ENCODE data around the gene NLRP2B. TPM values are rescaled to one million over a fixed set of nuclear protein-coding genes. Genes with fewer than 3 reads are reported as not detected.
A peak's percentile ranks its signal among the peaks of the same experiment; 100 is the strongest.

Gene NLRP2B
- total RNA-seq, 1 donor from 2014 or later: not detected

DNA sequence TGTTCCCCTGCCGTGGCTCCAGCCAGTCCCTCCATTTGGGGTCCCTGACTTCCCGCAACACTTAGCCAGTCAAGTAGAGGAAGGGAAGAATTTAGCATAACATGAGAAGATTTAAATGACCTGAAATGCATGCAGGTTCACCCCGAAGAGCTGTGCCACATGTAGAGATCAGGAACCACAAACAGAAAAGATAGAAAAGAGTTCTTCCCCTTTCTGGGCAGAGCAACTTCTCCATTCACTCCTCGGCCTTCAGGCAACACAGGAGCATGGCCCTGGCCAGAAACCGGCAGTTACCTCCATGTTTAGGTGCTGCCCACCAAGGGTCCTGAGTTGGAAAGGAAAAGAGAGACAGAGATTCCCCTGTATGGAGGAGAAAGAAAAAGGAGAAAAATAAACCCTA lies 5.2 kb downstream of the NLRP2B start:
- H2AFZ ChIP-seq (ENCODE audit: low read depth, low read length): no peak overlapping the region
- Mint-ChIP-seq H3K4me1 (ENCODE audit: low read depth, unreplicated experiment) (no peaks in the 10 kb centered on the region), H3K36me3 (ENCODE audit: low read depth, unreplicated experiment) (no peaks in the 10 kb centered on the region), H3K4me3 (ENCODE audit: unreplicated experiment) (no peak overlapping the region), H3K27ac (ENCODE audit: unreplicated experiment) (no peak overlapping the region), H3K9me3 (ENCODE audit: unreplicated experiment) (peaks cover 5% of the 10 kb centered on the region), H3K27me3 (ENCODE audit: low read depth, unreplicated experiment) (peaks cover 2% of the 10 kb centered on the region)
- no peak overlapping the region for H3K9ac ChIP-seq (ENCODE audit: low read length)
- DNase-seq (ENCODE audit: low read depth) (no peak), FAIRE-seq (no peak)
- H3K27me3 ChIP-seq (ENCODE audit: insufficient read depth, low read length): no peaks in the 10 kb centered on the region
- no peaks in the 10 kb centered on the region for H4K20me1 ChIP-seq (ENCODE audit: insufficient read depth, low read length)
- H3K36me3 ChIP-seq (ENCODE audit: insufficient read depth, low read length): no peaks in the 10 kb centered on the region
- no peak overlapping the region for H3K27ac ChIP-seq (ENCODE audit: low read depth, low read length)
- H3K4me1 ChIP-seq (ENCODE audit: insufficient read depth, low read length): no peaks in the 10 kb centered on the region
- H3K79me2 ChIP-seq (ENCODE audit: insufficient read depth, low read length): no peaks in the 10 kb centered on the region
- H3K4me2 ChIP-seq (ENCODE audit: low read length): no peak overlapping the region
- H3K4me3 ChIP-seq (ENCODE audit: insufficient read depth, low read depth, low read length): no peak overlapping the region
- no peaks in the 10 kb centered on the region for H3K9me3 ChIP-seq (ENCODE audit: insufficient read depth, low read depth, low read length)
- TF ChIP-seq EZH2 (IDR thresholded peaks at IDR 0.05; ENCODE audit: insufficient read depth, low read length): no peak
- TF ChIP-seq, protein P1, sequence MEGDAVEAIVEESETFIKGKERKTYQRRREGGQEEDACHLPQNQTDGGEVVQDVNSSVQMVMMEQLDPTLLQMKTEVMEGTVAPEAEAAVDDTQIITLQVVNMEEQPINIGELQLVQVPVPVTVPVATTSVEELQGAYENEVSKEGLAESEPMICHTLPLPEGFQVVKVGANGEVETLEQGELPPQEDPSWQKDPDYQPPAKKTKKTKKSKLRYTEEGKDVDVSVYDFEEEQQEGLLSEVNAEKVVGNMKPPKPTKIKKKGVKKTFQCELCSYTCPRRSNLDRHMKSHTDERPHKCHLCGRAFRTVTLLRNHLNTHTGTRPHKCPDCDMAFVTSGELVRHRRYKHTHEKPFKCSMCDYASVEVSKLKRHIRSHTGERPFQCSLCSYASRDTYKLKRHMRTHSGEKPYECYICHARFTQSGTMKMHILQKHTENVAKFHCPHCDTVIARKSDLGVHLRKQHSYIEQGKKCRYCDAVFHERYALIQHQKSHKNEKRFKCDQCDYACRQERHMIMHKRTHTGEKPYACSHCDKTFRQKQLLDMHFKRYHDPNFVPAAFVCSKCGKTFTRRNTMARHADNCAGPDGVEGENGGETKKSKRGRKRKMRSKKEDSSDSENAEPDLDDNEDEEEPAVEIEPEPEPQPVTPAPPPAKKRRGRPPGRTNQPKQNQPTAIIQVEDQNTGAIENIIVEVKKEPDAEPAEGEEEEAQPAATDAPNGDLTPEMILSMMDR (IDR thresholded peaks at IDR 0.05; ENCODE audit: insufficient read depth, low read depth, low read length): no peak

DNA sequence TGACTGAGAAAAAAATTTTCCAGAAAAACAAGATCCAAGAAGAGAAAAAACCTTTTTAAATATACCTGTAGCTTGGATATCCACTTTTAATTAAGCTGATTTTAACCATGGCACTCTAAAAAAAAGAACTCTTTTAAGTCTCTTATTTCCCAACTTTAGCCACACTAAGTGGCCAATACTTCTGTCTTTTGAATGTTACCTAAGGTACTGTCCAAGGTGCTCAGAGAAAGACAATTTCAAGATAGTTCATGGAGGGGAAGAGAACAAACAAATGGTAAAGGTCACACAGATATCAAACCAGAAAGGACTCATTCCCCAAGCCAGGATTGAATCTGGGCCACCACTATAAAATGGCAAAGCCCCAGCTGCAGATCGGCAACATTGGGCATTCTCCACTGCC lies 10.1 kb downstream of the NLRP2B start:
- no peak overlapping the region for H2AFZ ChIP-seq (ENCODE audit: low read depth, low read length)
- H3K9me3 ChIP-seq (ENCODE audit: insufficient read depth, low read depth, low read length): no peaks in the 10 kb centered on the region
- Mint-ChIP-seq H3K36me3 (ENCODE audit: low read depth, unreplicated experiment) (no peaks in the 10 kb centered on the region), H3K27me3 (ENCODE audit: low read depth, unreplicated experiment) (no peaks in the 10 kb centered on the region), H3K9me3 (ENCODE audit: unreplicated experiment) (peaks cover 5% of the 10 kb centered on the region), H3K4me3 (ENCODE audit: unreplicated experiment) (no peak overlapping the region), H3K27ac (ENCODE audit: unreplicated experiment) (no peak overlapping the region), H3K4me1 (ENCODE audit: low read depth, unreplicated experiment) (no peaks in the 10 kb centered on the region)
- H3K79me2 ChIP-seq (ENCODE audit: insufficient read depth, low read length): no peaks in the 10 kb centered on the region
- H3K4me3 ChIP-seq (ENCODE audit: insufficient read depth, low read depth, low read length): no peak overlapping the region
- H3K4me2 ChIP-seq (ENCODE audit: low read length): no peak overlapping the region
- FAIRE-seq: peak; percentile 77
- no peak overlapping the region for H3K9ac ChIP-seq (ENCODE audit: low read length)
- no peaks in the 10 kb centered on the region for H4K20me1 ChIP-seq (ENCODE audit: insufficient read depth, low read length)
- DNase-seq (ENCODE audit: low read depth): no peak
- H3K4me1 ChIP-seq (ENCODE audit: insufficient read depth, low read length): no peaks in the 10 kb centered on the region
- TF ChIP-seq, protein P1 (IDR thresholded peaks at IDR 0.05; ENCODE audit: insufficient read depth, low read depth, low read length): no peak
- TF ChIP-seq EZH2 (IDR thresholded peaks at IDR 0.05; ENCODE audit: insufficient read depth, low read length): no peak
- no peaks in the 10 kb centered on the region for H3K36me3 ChIP-seq (ENCODE audit: insufficient read depth, low read length)
- H3K27ac ChIP-seq (ENCODE audit: low read depth, low read length): no peak overlapping the region
- no peaks in the 10 kb centered on the region for H3K27me3 ChIP-seq (ENCODE audit: insufficient read depth, low read length)

DNA sequence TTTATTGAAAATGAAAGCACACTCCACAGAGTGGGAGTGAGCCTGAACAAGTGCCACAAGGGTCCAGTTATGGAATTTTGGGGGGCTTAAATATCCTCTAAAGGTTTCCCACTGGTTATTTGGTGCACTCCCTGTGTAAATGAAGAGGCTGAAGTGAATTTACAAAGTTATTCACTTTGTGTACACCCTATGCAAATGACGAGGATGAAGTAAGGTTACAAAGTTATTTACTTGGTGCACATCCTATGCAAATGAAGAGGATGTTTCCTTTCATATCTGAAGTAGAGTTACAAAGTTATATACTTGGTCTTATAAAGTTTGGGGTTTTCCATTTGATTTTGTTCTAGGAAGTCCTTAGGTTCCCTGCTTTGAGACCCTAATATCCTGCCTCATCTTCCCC lies 13.1 kb downstream of the NLRP2B start:
- FAIRE-seq: peak; percentile 82
- H3K36me3 Mint-ChIP-seq (ENCODE audit: low read depth, unreplicated experiment): no peaks in the 10 kb centered on the region
- no peaks in the 10 kb centered on the region for H3K9me3 ChIP-seq (ENCODE audit: insufficient read depth, low read depth, low read length)

More for the DNA sequence above, 13.1 kb downstream of the NLRP2B start:
- no peaks in the 10 kb centered on the region for H3K9me3 Mint-ChIP-seq (ENCODE audit: unreplicated experiment)
- H3K27me3 ChIP-seq (ENCODE audit: insufficient read depth, low read length): no peaks in the 10 kb centered on the region
- H3K27ac ChIP-seq (ENCODE audit: low read depth, low read length): no peak overlapping the region
- H3K36me3 ChIP-seq (ENCODE audit: insufficient read depth, low read length): no peaks in the 10 kb centered on the region
- H3K4me3 Mint-ChIP-seq (ENCODE audit: unreplicated experiment): no peak overlapping the region
- H3K4me1 Mint-ChIP-seq (ENCODE audit: low read depth, unreplicated experiment): no peaks in the 10 kb centered on the region
- H3K27ac Mint-ChIP-seq (ENCODE audit: unreplicated experiment): no peak overlapping the region
- H2AFZ ChIP-seq (ENCODE audit: low read depth, low read length): no peak overlapping the region
- no peak overlapping the region for H3K4me3 ChIP-seq (ENCODE audit: insufficient read depth, low read depth, low read length)
- H3K4me2 ChIP-seq (ENCODE audit: low read length): no peak overlapping the region
- H3K9ac ChIP-seq (ENCODE audit: low read length): no peak overlapping the region
- no peaks in the 10 kb centered on the region for H3K79me2 ChIP-seq (ENCODE audit: insufficient read depth, low read length)
- H3K27me3 Mint-ChIP-seq (ENCODE audit: low read depth, unreplicated experiment): no peaks in the 10 kb centered on the region
- H3K4me1 ChIP-seq (ENCODE audit: insufficient read depth, low read length): no peaks in the 10 kb centered on the region
- H4K20me1 ChIP-seq (ENCODE audit: insufficient read depth, low read length): no peaks in the 10 kb centered on the region
- no peak for DNase-seq (ENCODE audit: low read depth)
- TF ChIP-seq EZH2 (IDR thresholded peaks at IDR 0.05; ENCODE audit: insufficient read depth, low read length): no peak
- TF ChIP-seq, protein P1 (IDR thresholded peaks at IDR 0.05; ENCODE audit: insufficient read depth, low read depth, low read length): no peak

All from astrocyte (in vitro differentiated cells and primary cell).